GM12878 (cell line): ENCODE measurements around the gene BICRAL. TPM values are rescaled to one million over a fixed set of nuclear protein-coding genes. Genes with fewer than 3 reads are reported as not detected.

ENCODE experiments used
- ATAC-seq: fragments of 200-7000 bp; cut with Tn5 transposase; 3 replicates; pipeline ENCODE4 v1.9.1; 2020; ENCODE audit warnings: mild to moderate bottlenecking, moderate library complexity
- BruUV-seq: library from RNA; stranded (reverse); fragments of 400-500 nt; replicated peaks from 2 replicates; lab custom pipeline; 2021; lab: Mats Ljungman, UMichigan
- CTCF ChIA-PET: fragments of 300-600 bp; sonication (Branson Sonifier 250); formaldehyde crosslinking; extraction: SDS; loops from one replicate; lab custom pipeline; 2021; ENCODE audit warnings: inconsistent platforms; lab: Yijun Ruan, JAX
- POLR2A ChIA-PET: fragments of 350-600 bp; formaldehyde crosslinking; extraction: SDS; loops from one replicate; lab custom pipeline; 2021; ENCODE audit warnings: inconsistent platforms; lab: Charles Lee
- RAD21 ChIA-PET: fragments of 300-600 bp; sonication (Branson Sonifier 250); formaldehyde crosslinking; loops from one replicate; lab custom pipeline; 2023; ENCODE audit warnings: antibody characterized with exemption; ENCODE audit not compliant: unreplicated experiment; lab: Charles Lee
- SMC1A ChIA-PET: fragments of 300-600 bp; sonication (Branson Sonifier 250); formaldehyde crosslinking; loops from one replicate; lab custom pipeline; 2023; ENCODE audit not compliant: unreplicated experiment, uncharacterized antibody; lab: Charles Lee
- DNase-seq: peaks from one replicate; pipeline ENCODE4 v3.0.0-alpha.2; 2011; ENCODE audit warnings: low read depth, low spot score
- FAIRE-seq: peaks from 3 replicates; lab custom pipeline; 2011; peaks lifted over from hg19 to GRCh38; lab: Jason Lieb, UNC
- H2AFZ ChIP-seq: 2 replicates; pipeline ENCODE4 v1.6.0; 2011; ENCODE audit warnings: low read depth, low read length, control low read depth; ENCODE audit not compliant: control insufficient read depth
- H3K27ac ChIP-seq: 2 replicates; pipeline ENCODE4 v1.5.1; 2011; ENCODE audit warnings: control low read depth; ENCODE audit not compliant: control insufficient read depth, insufficient read depth
- H3K27me3 ChIP-seq, 2 experiments: replicated peaks in 1 of 2; 2 replicates each; pipeline versions ENCODE4 v1.6.0 to v1.6.1; 2011; ENCODE audit warnings: low read length in 1 of 2; ENCODE audit not compliant: control insufficient read depth in 2 of 2, insufficient read depth in 2 of 2
- H3K36me3 ChIP-seq, 2 experiments: 2 replicates each; pipeline ENCODE4 v1.5.1; 2011; ENCODE audit warnings: low read length in 1 of 2; ENCODE audit not compliant: control insufficient read depth in 2 of 2, insufficient read depth in 2 of 2
- H3K4me1 ChIP-seq: 2 replicates; pipeline ENCODE4 v1.6.1; 2011; ENCODE audit warnings: mild to moderate bottlenecking, low read length, moderate library complexity, mixed read lengths; ENCODE audit not compliant: control insufficient read depth, insufficient read depth
- H3K4me2 ChIP-seq: 2 replicates; pipeline ENCODE4 v1.6.0; 2011; ENCODE audit warnings: control low read depth; ENCODE audit not compliant: control insufficient read depth, insufficient read depth
- H3K4me3 ChIP-seq: fragments of 200-600 bp; sonication (generic); 2 replicates; pipeline ENCODE4 v1.5.1; 2016
- H3K79me2 ChIP-seq: 2 replicates; pipeline ENCODE4 v1.6.0; 2011; ENCODE audit warnings: low read length; ENCODE audit not compliant: control insufficient read depth, insufficient read depth
- H3K9ac ChIP-seq: 2 replicates; pipeline ENCODE4 v1.8.0; 2011; ENCODE audit warnings: low read length, control low read depth, mixed read lengths; ENCODE audit not compliant: control insufficient read depth, insufficient read depth
- H3K9me3 ChIP-seq: replicated peaks from 3 replicates; pipeline ENCODE4 v1.5.1; 2011; ENCODE audit warnings: mild to moderate bottlenecking, low read length; ENCODE audit not compliant: control insufficient read depth, insufficient read depth
- H4K20me1 ChIP-seq: 2 replicates; pipeline ENCODE4 v1.6.0; 2011; ENCODE audit not compliant: control insufficient read depth, insufficient read depth
- CEBPB ChIP-seq, 2 experiments: fragments of 150-350 bp in 1 of 2; IDR thresholded peaks; 2 replicates each; pipeline ENCODE4 v1.6.1; 2012 to 2014; ENCODE audit warnings: low read depth in 2 of 2, low read length in 2 of 2, borderline replicate concordance in 1 of 2, inconsistent platforms in 1 of 2
- HDAC2 ChIP-seq: fragments of 200-600 bp; sonication (generic); IDR thresholded peaks from 2 replicates; pipeline ENCODE4 v1.6.1; 2017
- HDAC6 ChIP-seq: fragments of 200-600 bp; sonication (generic); IDR thresholded peaks from one replicate; pipeline ENCODE4 v1.8.0; 2017; ENCODE audit warnings: antibody characterized with exemption; ENCODE audit not compliant: unreplicated experiment
- IRF4 ChIP-seq: IDR thresholded peaks from 2 replicates; pipeline ENCODE4 v1.6.1; 2011; ENCODE audit warnings: low read depth, low read length
- JUNB ChIP-seq: IDR thresholded peaks from 2 replicates; pipeline ENCODE4 v1.6.1; 2016; ENCODE audit warnings: antibody characterized with exemption, mild to moderate bottlenecking
- KDM1A ChIP-seq: fragments of 200-600 bp; sonication (generic); IDR thresholded peaks from 2 replicates; pipeline ENCODE4 v1.6.1; 2016; ENCODE audit warnings: borderline replicate concordance
- MXI1 ChIP-seq: fragments of 150-350 bp; IDR thresholded peaks from 2 replicates; pipeline ENCODE4 v1.6.1; 2011; ENCODE audit warnings: low read depth, mild to moderate bottlenecking, inconsistent platforms, low read length, improper control_type of control experiment
- MYB ChIP-seq: fragments of 150-350 bp; IDR thresholded peaks from 2 replicates; pipeline ENCODE4 v1.6.1; 2014; ENCODE audit warnings: mild to moderate bottlenecking, low read depth, low read length, borderline replicate concordance
- NFYB ChIP-seq: IDR thresholded peaks from 2 replicates; pipeline ENCODE4 v1.6.1; 2011; ENCODE audit warnings: low read depth, mild to moderate bottlenecking, low read length, improper control_type of control experiment, moderate library complexity; ENCODE audit not compliant: insufficient read depth
- NR2F1 ChIP-seq: fragments of 450-650 bp; conservative IDR thresholded peaks from 2 replicates; pipeline ENCODE4 v1.6.1; 2017; ENCODE audit warnings: mild to moderate bottlenecking
- NRF1 ChIP-seq: conservative IDR thresholded peaks from 2 replicates; pipeline ENCODE4 v1.6.1; 2011; ENCODE audit warnings: mild to moderate bottlenecking, low read depth, low read length, improper control_type of control experiment
- PML ChIP-seq: IDR thresholded peaks from 2 replicates; pipeline ENCODE4 v1.6.1; 2012; ENCODE audit warnings: low read length, inconsistent platforms
- POU2F2 ChIP-seq: IDR thresholded peaks from 3 replicates; pipeline ENCODE4 v1.6.1; 2011; ENCODE audit warnings: low read depth, mild to moderate bottlenecking, low read length, borderline replicate concordance
- RCOR1 ChIP-seq: conservative IDR thresholded peaks from 2 replicates; pipeline ENCODE4 v1.6.1; 2012; ENCODE audit warnings: low read depth, low read length, improper control_type of control experiment
- SUPT20H ChIP-seq: IDR thresholded peaks from 2 replicates; pipeline ENCODE4 v1.6.1; 2011; ENCODE audit warnings: low read depth, mild to moderate bottlenecking, low read length, moderate library complexity, borderline replicate concordance; ENCODE audit not compliant: control insufficient read depth
- WRNIP1 ChIP-seq: IDR thresholded peaks from 2 replicates; pipeline ENCODE4 v1.6.1; 2011; ENCODE audit warnings: low read depth, low read length, improper control_type of control experiment, borderline replicate concordance
- ZNF274 ChIP-seq: IDR thresholded peaks from one replicate; pipeline ENCODE4 v1.8.0; 2011; ENCODE audit not compliant: insufficient read length, insufficient read depth
- WGBS: methylation state at CpG from one replicate; pipeline ENCODE4 v1.1.6; 2016; ENCODE audit warnings: low lambda C conversion rate; ENCODE audit not compliant: insufficient replicate concordance, insufficient coverage; ENCODE audit errors: missing lambda C conversion rate; 5-methylcytosine and 5-hydroxymethylcytosine counted together
- in situ Hi-C: fragments of 300-500 bp; cut with MboI; formaldehyde crosslinking; loops from 9 replicates; pipeline ENCODE4 v1.14.3; 2018; ENCODE audit warnings: mixed read lengths
- intact Hi-C: fragments of 100-400 bp; cut with micrococcal nuclease; formaldehyde crosslinking; loops from one replicate; pipeline ENCODE4 v1.14.2; 2022; ENCODE audit not compliant: unreplicated experiment
- polyA plus RNA-seq, 11 experiments: library from polyadenylated mRNA; depleted of rRNA in 4 of 11; unstranded in 6 of 11; stranded (reverse) in 5 of 11; fragments of >200 nt; fragmentation: Nextera tagmentation in 4 of 11; fragmentation: Illumina TruSeq in 1 of 11; extraction: Ambion mirVana in 4 of 11; extraction: Trizol in 1 of 11; gene quantifications; 1 replicate in 1 of 11; 2 replicates in 10 of 11; pipeline versions ENCODE4 v1.2.1 to v1.2.3, GENCODE V29; 2011 to 2016; ENCODE audit warnings: inconsistent platforms in 2 of 11, missing spikeins in 2 of 11, low read depth in 1 of 11
- total RNA-seq, 4 experiments: library from RNA; depleted of rRNA in 3 of 4; stranded (reverse); fragments of >200 nt in 3 of 4; fragmentation: Illumina TruSeq in 1 of 4; extraction: Trizol in 1 of 4; gene quantifications; 2 replicates each; pipeline versions ENCODE4 v1.2.1 to v1.2.3, GENCODE V29; 2013 to 2021
- TF ChIP-seq, protein P1 (sequence below): IDR thresholded peaks from 2 replicates; pipeline ENCODE4 v1.6.1; 2012; ENCODE audit warnings: improper control_type of control experiment, low read depth, low read length; ENCODE audit not compliant: insufficient replicate concordance

BICRAL gene
- total and polyA plus RNA-seq, 10 of the 15 experiments (the other 5 are each of a cell fraction or from before 2014, with no cell fraction given), result 1.9 to 16.6 (median 8.5) TPM

GRCh38 chr6:42834056-42834455, 52.2 kb downstream of the BICRAL start (continued):
- TF ChIP-seq WRNIP1 (no peak), NFYB (no peak), HDAC6 (no peak), POU2F2 (no peak), NR2F1 (no peak), NRF1 (no peak), CEBPB (IDR thresholded peaks at IDR 0.05; ENCODE audit: borderline replicate concordance in 1 of 2, low read depth in 2 of 2, low read length in 2 of 2) (no peak), RCOR1 (no peak), IRF4 (no peak), MXI1 (no peak), PML (no peak), SUPT20H (no peak), JUNB (no peak), HDAC2 (no peak)

GRCh38 chr6:42841844-42842584, 60.2 kb downstream of the BICRAL start:
- ChIA-PET CTCF (interaction anchor here (0.6 to 1.3 kb wide), 3 partner anchors 33 to 294 kb away, joined by 3 to 4 read pairs (median 3); no protein-coding TSS in a partner anchor), SMC1A (interaction anchor here (0.9 to 1.2 kb wide), 2 partner anchors 14 to 93 kb away, joined by 3 read pairs; no protein-coding TSS in a partner anchor), RAD21 (interaction anchor here (1.0 kb wide), 1 partner anchor 94 kb away, joined by 5 read pairs; no protein-coding TSS in a partner anchor), POLR2A (interaction anchor here (0.9 kb wide), 1 partner anchor 51 kb away, joined by 3 read pairs; no protein-coding TSS in a partner anchor)
- Histone ChIP-seq H3K9me3 (no peaks in the 10 kb centered on the region), H3K27ac (no peak overlapping the region), H3K4me3 (no peak overlapping the region), H3K9ac (no peak overlapping the region), H4K20me1 (no peaks in the 10 kb centered on the region), H3K27me3 (no peaks in the 10 kb centered on the region), H3K4me2 (no peak overlapping the region), H3K36me3 (0 out of 4 replicates have a peak, but pooled peaks cover 0 to 2% of the 10 kb centered on the region in 2 experiments), H2AFZ (no peak overlapping the region), H3K79me2 (no peaks in the 10 kb centered on the region), H3K4me1 (no peaks in the 10 kb centered on the region)
- in situ Hi-C loops, result no loop called here
- FAIRE-seq, result no peak
- intact Hi-C loops, result no loop called here
- no TSS peak for BruUV-seq
- ATAC-seq, result no peak
- 83% methylated on average over 6 of the region's 6 CpGs for WGBS
- DNase-seq, result no peak
- TF ChIP-seq ZNF274, result no peak
- TF ChIP-seq, protein P1, sequence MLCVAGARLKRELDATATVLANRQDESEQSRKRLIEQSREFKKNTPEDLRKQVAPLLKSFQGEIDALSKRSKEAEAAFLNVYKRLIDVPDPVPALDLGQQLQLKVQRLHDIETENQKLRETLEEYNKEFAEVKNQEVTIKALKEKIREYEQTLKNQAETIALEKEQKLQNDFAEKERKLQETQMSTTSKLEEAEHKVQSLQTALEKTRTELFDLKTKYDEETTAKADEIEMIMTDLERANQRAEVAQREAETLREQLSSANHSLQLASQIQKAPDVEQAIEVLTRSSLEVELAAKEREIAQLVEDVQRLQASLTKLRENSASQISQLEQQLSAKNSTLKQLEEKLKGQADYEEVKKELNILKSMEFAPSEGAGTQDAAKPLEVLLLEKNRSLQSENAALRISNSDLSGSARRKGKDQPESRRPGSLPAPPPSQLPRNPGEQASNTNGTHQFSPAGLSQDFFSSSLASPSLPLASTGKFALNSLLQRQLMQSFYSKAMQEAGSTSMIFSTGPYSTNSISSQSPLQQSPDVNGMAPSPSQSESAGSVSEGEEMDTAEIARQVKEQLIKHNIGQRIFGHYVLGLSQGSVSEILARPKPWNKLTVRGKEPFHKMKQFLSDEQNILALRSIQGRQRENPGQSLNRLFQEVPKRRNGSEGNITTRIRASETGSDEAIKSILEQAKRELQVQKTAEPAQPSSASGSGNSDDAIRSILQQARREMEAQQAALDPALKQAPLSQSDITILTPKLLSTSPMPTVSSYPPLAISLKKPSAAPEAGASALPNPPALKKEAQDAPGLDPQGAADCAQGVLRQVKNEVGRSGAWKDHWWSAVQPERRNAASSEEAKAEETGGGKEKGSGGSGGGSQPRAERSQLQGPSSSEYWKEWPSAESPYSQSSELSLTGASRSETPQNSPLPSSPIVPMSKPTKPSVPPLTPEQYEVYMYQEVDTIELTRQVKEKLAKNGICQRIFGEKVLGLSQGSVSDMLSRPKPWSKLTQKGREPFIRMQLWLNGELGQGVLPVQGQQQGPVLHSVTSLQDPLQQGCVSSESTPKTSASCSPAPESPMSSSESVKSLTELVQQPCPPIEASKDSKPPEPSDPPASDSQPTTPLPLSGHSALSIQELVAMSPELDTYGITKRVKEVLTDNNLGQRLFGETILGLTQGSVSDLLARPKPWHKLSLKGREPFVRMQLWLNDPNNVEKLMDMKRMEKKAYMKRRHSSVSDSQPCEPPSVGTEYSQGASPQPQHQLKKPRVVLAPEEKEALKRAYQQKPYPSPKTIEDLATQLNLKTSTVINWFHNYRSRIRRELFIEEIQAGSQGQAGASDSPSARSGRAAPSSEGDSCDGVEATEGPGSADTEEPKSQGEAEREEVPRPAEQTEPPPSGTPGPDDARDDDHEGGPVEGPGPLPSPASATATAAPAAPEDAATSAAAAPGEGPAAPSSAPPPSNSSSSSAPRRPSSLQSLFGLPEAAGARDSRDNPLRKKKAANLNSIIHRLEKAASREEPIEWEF, result no peak
- TF ChIP-seq KDM1A, result no peak
- TF ChIP-seq MYB, result no peak
